ENCODE data around the gene KIF26B. TPM values are rescaled to one million over a fixed set of nuclear protein-coding genes. Genes with fewer than 3 reads are reported as not detected.

Gene KIF26B
- total and polyA plus RNA-seq, 2 experiments from 2014 or later = 0.03 to 0.76 TPM

GRCh38 chr1:245453541-245453940, 298.8 kb downstream of the KIF26B start:
- Histone ChIP-seq H2AFZ (no peak overlapping the region), H3F3A (replicated peaks; ENCODE audit: low read depth) (no peaks in the 10 kb centered on the region), H3K9me2 (ENCODE audit: insufficient read depth) (no peaks in the 10 kb centered on the region), H3K36me3 (ENCODE audit: insufficient read depth) (no peaks in the 10 kb centered on the region), H3K27me3 (ENCODE audit: insufficient read depth) (no peaks in the 10 kb centered on the region), H3K79me2 (replicated peaks; ENCODE audit: insufficient read depth) (no peaks in the 10 kb centered on the region), H3K4me1 (ENCODE audit: insufficient read depth) (peaks cover 17% of the 10 kb centered on the region), H3K27ac (ENCODE audit: low read depth) (no peak overlapping the region), H4K20me1 (replicated peaks; ENCODE audit: insufficient read depth) (no peaks in the 10 kb centered on the region), H3K4me2 (no peak overlapping the region), H3K4me3 (no peak overlapping the region)
- ATAC-seq = no peak
- Mint-ChIP-seq H3K4me1 (peaks cover 24% of the 10 kb centered on the region), H3K4me3 (no peak overlapping the region), H3K36me3 (ENCODE audit: low read depth) (no peaks in the 10 kb centered on the region), H3K27me3 (ENCODE audit: insufficient read depth, low read depth, poor library complexity) (peaks cover 6% of the 10 kb centered on the region), H3K9me3 (no peaks in the 10 kb centered on the region), H3K27ac (no peak overlapping the region)
- no peak for TF ChIP-seq JUNB (IDR thresholded peaks at IDR 0.05; ENCODE audit: unreplicated experiment)
- no peak for TF ChIP-seq CTCF (conservative IDR thresholded peaks at IDR 0.05; ENCODE audit: low read depth in 2 of 2)
- no peak for TF ChIP-seq ZNF114 (CRISPR knock-in tag; IDR thresholded peaks at IDR 0.05)
- no peak for TF ChIP-seq ZNF462 (CRISPR knock-in tag; IDR thresholded peaks at IDR 0.05)
- TF ChIP-seq STAT1 (IDR thresholded peaks at IDR 0.05; ENCODE audit: unreplicated experiment) = no peak
- TF ChIP-seq CREB1 (CRISPR knock-in tag; IDR thresholded peaks at IDR 0.05; ENCODE audit: low read depth) = no peak
- no peak for TF ChIP-seq POLR2AphosphoS5 (IDR thresholded peaks at IDR 0.05; ENCODE audit: low read depth)
- no peak for TF ChIP-seq ETS1 (IDR thresholded peaks at IDR 0.05)
- TF ChIP-seq REST (IDR thresholded peaks at IDR 0.05; ENCODE audit: unreplicated experiment) = no peak
- TF ChIP-seq NANOG (IDR thresholded peaks at IDR 0.05; ENCODE audit: borderline replicate concordance) = no peak
- TF ChIP-seq EZH2phosphoT487 (IDR thresholded peaks at IDR 0.05; ENCODE audit: unreplicated experiment) = no peak
- no peak for TF ChIP-seq EZH2 (IDR thresholded peaks at IDR 0.05; ENCODE audit: low read depth, unreplicated experiment)
- TF ChIP-seq ZNF331 (CRISPR knock-in tag; IDR thresholded peaks at IDR 0.05; ENCODE audit: low read depth) = no peak
- no peak for DNase-seq (ENCODE audit: low spot score)
